DOHH2 (cell line): ENCODE results near the gene KRTAP19-2.

Source experiments
- H3F3A ChIP-seq: fragments of 200-600 bp; sonication (generic), shearing (Covaris generic); 2 replicates; pipeline ENCODE4 v1.6.0; 2016; ENCODE audit warnings: antibody characterized with exemption, mild to moderate bottlenecking; ENCODE audit not compliant: control insufficient read depth, insufficient read depth
- H3K27ac ChIP-seq: fragments of 200-600 bp; sonication (generic); 2 replicates; pipeline ENCODE4 v1.5.1; 2014; ENCODE audit warnings: low read depth, mild to moderate bottlenecking, low read length, moderate library complexity
- H3K27me3 ChIP-seq: fragments of 200-600 bp; sonication (generic); 2 replicates; pipeline ENCODE4 v1.6.1; 2014; ENCODE audit warnings: mild to moderate bottlenecking, low read length, mixed read lengths; ENCODE audit not compliant: control insufficient read depth
- H3K36me3 ChIP-seq: fragments of 200-600 bp; sonication (generic); 2 replicates; pipeline ENCODE4 v1.6.1; 2014; ENCODE audit warnings: mild to moderate bottlenecking, low read length, moderate library complexity, mixed read lengths; ENCODE audit not compliant: control insufficient read depth
- H3K4me1 ChIP-seq: fragments of 200-600 bp; sonication (generic); 2 replicates; pipeline ENCODE4 v1.6.1; 2014; ENCODE audit warnings: mild to moderate bottlenecking, low read length, mixed read lengths; ENCODE audit not compliant: control insufficient read depth
- H3K4me2 ChIP-seq: fragments of 200-600 bp; sonication (generic); 2 replicates; pipeline ENCODE4 v1.6.0; 2014; ENCODE audit warnings: mild to moderate bottlenecking, low read length, moderate library complexity
- H3K4me3 ChIP-seq: fragments of 200-600 bp; sonication (generic); 2 replicates; pipeline ENCODE4 v1.5.1; 2014; ENCODE audit warnings: mild to moderate bottlenecking, low read length, mixed read lengths
- H3K79me2 ChIP-seq: fragments of 200-600 bp; sonication (generic); 2 replicates; pipeline ENCODE4 v1.6.1; 2014; ENCODE audit warnings: mild to moderate bottlenecking, low read length, mixed read lengths; ENCODE audit not compliant: control insufficient read depth
- H3K9me2 ChIP-seq: fragments of 200-600 bp; sonication (generic); replicated peaks from 2 replicates; pipeline ENCODE4 v1.6.1; 2014; ENCODE audit warnings: mild to moderate bottlenecking, low read length, mixed read lengths; ENCODE audit not compliant: control insufficient read depth
- H3K9me3 ChIP-seq: fragments of 200-600 bp; sonication (generic); 2 replicates; pipeline ENCODE4 v1.6.1; 2014; ENCODE audit warnings: antibody characterized with exemption, low read length, mixed read lengths; ENCODE audit not compliant: control insufficient read depth, insufficient read depth
- H4K20me1 ChIP-seq: fragments of 200-600 bp; sonication (generic); 2 replicates; pipeline ENCODE4 v1.6.0; 2014; ENCODE audit warnings: low read depth, mild to moderate bottlenecking, antibody characterized with exemption, low read length, moderate library complexity; ENCODE audit not compliant: control insufficient read depth, insufficient read depth
- CTCF ChIP-seq: fragments of 200-600 bp; sonication (generic); IDR thresholded peaks from one replicate; pipeline ENCODE4 v1.5.1; 2014; ENCODE audit warnings: antibody characterized with exemption, mild to moderate bottlenecking, low read depth, low read length; ENCODE audit not compliant: poor library complexity, severe bottlenecking
- EZH2phosphoT487 ChIP-seq: fragments of 200-600 bp; sonication (generic); IDR thresholded peaks from 2 replicates; pipeline ENCODE4 v1.6.1; 2017; ENCODE audit warnings: borderline replicate concordance, mild to moderate bottlenecking, antibody characterized with exemption, low read length, moderate library complexity, mixed read lengths

Gene KRTAP19-2

GRCh38 chr21:30491963-30492428 lies 4.8 kb upstream of the KRTAP19-2 start, which contains the start of gene KRTAP19-3:
Gene KRTAP19-3, minus strand, starts transcription at chr21:30492013. Its CDS starts 56 bp downstream, at chr21:30491957.
- Histone ChIP-seq H3K79me2 (no peaks in the 10 kb centered on the region), H3K9me3 (no peaks in the 10 kb centered on the region), H3K9me2 (no peaks in the 10 kb centered on the region), H3K4me1 (no peaks in the 10 kb centered on the region), H3K27me3 (no peaks in the 10 kb centered on the region), H3K36me3 (no peaks in the 10 kb centered on the region), H3K4me3 (no peak within 1 kb of the TSS), H3F3A (no peaks in the 10 kb centered on the region), H3K4me2 (no peak within 1 kb of the TSS), H4K20me1 (no peaks in the 10 kb centered on the region), H3K27ac (no peak within 1 kb of the TSS)
- TF ChIP-seq CTCF (no peak), EZH2phosphoT487 (no peak)

- no peak overlapping the region for H3K27ac ChIP-seq
- no peaks in the 10 kb centered on the region for H3K27me3 ChIP-seq
- no peaks in the 10 kb centered on the region for H3K4me1 ChIP-seq
- H3K4me2 ChIP-seq, result no peak overlapping the region
- no peaks in the 10 kb centered on the region for H4K20me1 ChIP-seq
- no peaks in the 10 kb centered on the region for H3K9me2 ChIP-seq
- H3K4me3 ChIP-seq, result no peak overlapping the region
- no peaks in the 10 kb centered on the region for H3F3A ChIP-seq
- no peaks in the 10 kb centered on the region for H3K79me2 ChIP-seq
- H3K36me3 ChIP-seq, result no peaks in the 10 kb centered on the region
- TF ChIP-seq CTCF (no peak), EZH2phosphoT487 (no peak)
- H3K9me3 ChIP-seq, result peaks cover 9% of the 10 kb centered on the region
Observed at GRCh38 chr21:30486180-30486579, 1.1 kb downstream of the KRTAP19-2 start.

GRCh38 chr21:30482130-30482529 lies 5.1 kb downstream of the KRTAP19-2 start:
- Histone ChIP-seq H3K9me3 (peaks cover 9% of the 10 kb centered on the region), H3K79me2 (no peaks in the 10 kb centered on the region), H3K9me2 (no peaks in the 10 kb centered on the region)

More at GRCh38 chr21:30482130-30482529, 5.1 kb downstream of the KRTAP19-2 start:
- Histone ChIP-seq H3K4me2 (no peak overlapping the region), H3K27me3 (no peaks in the 10 kb centered on the region), H3K4me1 (no peaks in the 10 kb centered on the region), H3F3A (no peaks in the 10 kb centered on the region), H3K4me3 (no peak overlapping the region), H3K27ac (no peak overlapping the region), H4K20me1 (no peaks in the 10 kb centered on the region), H3K36me3 (no peaks in the 10 kb centered on the region)
- no peak for TF ChIP-seq EZH2phosphoT487
- TF ChIP-seq CTCF, result no peak
